ENCODE data around the gene ACVR1B.

- no peak for TF ChIP-seq POLR2AphosphoS5 (IDR thresholded peaks at IDR 0.05; ENCODE audit: low read depth, low read length)
- TF ChIP-seq POLR2A (IDR thresholded peaks at IDR 0.05; ENCODE audit: low read depth, low read length) = no peak
- no peak for TF ChIP-seq TAF1 (IDR thresholded peaks at IDR 0.05; ENCODE audit: low read depth, low read length)
- TF ChIP-seq POU2F2 (IDR thresholded peaks at IDR 0.05; ENCODE audit: low read depth, low read length) = no peak
- no peak for TF ChIP-seq SPI1 (IDR thresholded peaks at IDR 0.05; ENCODE audit: low read depth, low read length)
Measured at GRCh38 chr12:51905471-51906429, 45.7 kb upstream of the ACVR1B start.

Measured in GM12891 (cell line).